Adrenal gland (tissue), 12 donors: ENCODE measurements around the gene FBRSL1. TPM values are rescaled to one million over a fixed set of nuclear protein-coding genes. Genes with fewer than 3 reads are reported as not detected.

Experiments used
- DNase-seq, 7 donors: peaks; one replicate each; pipeline ENCODE4 v3.0.0-alpha.2; 2019 to 2020
- H3K27ac ChIP-seq, 5 donors: fragments of 200-600 bp; sonication (generic) in 4 of 5; 1 replicate in 3 of 5; 2 replicates in 2 of 5; pipeline versions ENCODE4 v1.5.1 to v1.8.0; 2016 to 2020; ENCODE audit warnings: mild to moderate bottlenecking in 1 of 5
- H3K27me3 ChIP-seq: fragments of 200-600 bp; 2 replicates; pipeline ENCODE4 v1.8.0; 2021
- H3K36me3 ChIP-seq, 2 donors: fragments of 200-600 bp; replicated peaks in 1 of 2; 1 replicate in 1 of 2; 2 replicates in 1 of 2; pipeline versions ENCODE4 v1.5.1 to v1.8.0; 2018 to 2022
- H3K4me1 ChIP-seq, 2 donors: fragments of 200-600 bp; replicated peaks in 1 of 2; 1 replicate in 1 of 2; 2 replicates in 1 of 2; pipeline versions ENCODE4 v1.5.1 to v1.8.0; 2018 to 2021
- H3K4me3 ChIP-seq, 4 donors: fragments of 200-600 bp; sonication (generic) in 3 of 4; one replicate each; pipeline ENCODE4 v1.5.1; 2016 to 2018
- H3K9me3 ChIP-seq, 3 donors: fragments of 200-600 bp; sonication (generic) in 1 of 3; replicated peaks in 1 of 3; 1 replicate in 2 of 3; 2 replicates in 1 of 3; pipeline versions ENCODE4 v1.5.1 to v1.8.0; 2016 to 2021
- CTCF ChIP-seq, 6 experiments: fragments of 450-650 bp in 4 of 6; fragments of 200-600 bp in 2 of 6; sonication (generic) in 1 of 6; IDR thresholded peaks; 1 replicate in 5 of 6; 2 replicates in 1 of 6; pipeline versions ENCODE4 v1.5.1 to v1.8.0; 2016 to 2021; ENCODE audit warnings: antibody characterized with exemption in 6 of 6, mild to moderate bottlenecking in 2 of 6, moderate library complexity in 1 of 6
- POLR2A ChIP-seq, 2 donors: fragments of 450-650 bp; IDR thresholded peaks; one replicate each; pipeline ENCODE4 v1.6.1; 2017; ENCODE audit warnings: antibody characterized with exemption in 2 of 2, mild to moderate bottlenecking in 2 of 2, moderate library complexity in 1 of 2
- WGBS, 4 donors: extraction: QIAGEN DNeasy Blood & Tissue Kit in 2 of 4; methylation state at CpG; one replicate each; pipeline versions ENCODE4 v1.1.5 to v1.1.7; 2013 to 2017; 5-methylcytosine and 5-hydroxymethylcytosine counted together
- intact Hi-C, 2 donors: fragments of 100-400 bp; cut with DNase I; formaldehyde crosslinking; loops; one replicate each; pipeline versions ENCODE4 v1.14.1 to v1.15.0; 2022 to 2023
- polyA plus RNA-seq, 3 donors: library from polyadenylated mRNA; stranded (reverse); fragments of 200-250 nt in 2 of 3; fragments of 350-450 nt in 1 of 3; fragmentation: Illumina TruSeq in 1 of 3; extraction: RNeasy Lipid Tissue Mini Kit (QIAGEN cat#74804) in 1 of 3; gene quantifications; one replicate each; pipeline ENCODE4 v1.2.3, GENCODE V29; 2013 to 2014
- total RNA-seq, 9 donors: library from RNA; depleted of rRNA in 4 of 9; stranded (reverse); fragments of >200 nt in 4 of 9; fragments of 120-200 nt in 1 of 9; fragmentation: NEBNext Ultra II Directional in 1 of 9; extraction: Animal tissue kit (Norgen Biotek cat#: 25700) in 1 of 9; gene quantifications; one replicate each; pipeline versions ENCODE4 v1.1.0 to v1.2.4, GENCODE V29; 2013 to 2023
- donor health status: healthy with polysubstance abuse.
- donor health status: Bipolar disorder and iron deficiency.
- donor health status: DM: yes; HTN: yes; CAD: no.
- donor health status: DM: no; HTN: no; CAD: no.
- donor health status: DM: no; HTN: no; CAD: no.
- donor health status: DM: yes; HTN: yes; CAD: no.

Gene FBRSL1
- total and polyA plus RNA-seq, 12 donors, result 5.3 to 63.8 (median 26.9) TPM

GRCh38 chr12:132522592-132523380 is 32.8 kb downstream of the FBRSL1 start:
- Histone ChIP-seq H3K27me3 (no peaks in the 10 kb centered on the region), H3K36me3 (no peaks in the 10 kb centered on the region), H3K9me3 (no peaks in the 10 kb centered on the region), H3K4me1 (peaks cover 13 to 18% of the 10 kb centered on the region in 2 donors), H3K27ac (no peak overlapping the region), H3K4me3 (no peak overlapping the region)
- 84 to 93% (median 91%) methylated on average over 5 to 25 of the region's 25 CpGs for WGBS, 4 donors
- no peak for DNase-seq
- intact Hi-C loops, result loop anchor here (5.0 kb wide), 1 partner anchor 105 kb away; no protein-coding TSS in a partner anchor
- TF ChIP-seq POLR2A (IDR thresholded peaks at IDR 0.05) (no peak), CTCF (IDR thresholded peaks at IDR 0.05) (no peak)

GRCh38 chr12:132523576-132524331 is 33.8 kb downstream of the FBRSL1 start:
- peak; percentile 53 to 79 (median 66) for TF ChIP-seq CTCF (IDR thresholded peaks at IDR 0.05)
- no peak for TF ChIP-seq POLR2A (IDR thresholded peaks at IDR 0.05)
- DNase-seq, result peak; percentile 59 to 87 (median 73)
- intact Hi-C loops, result loop anchor here (5.0 kb wide), 1 partner anchor 106 kb away; no protein-coding TSS in a partner anchor
- 51 to 64% (median 60%) methylated on average over 4 to 28 of the region's 28 CpGs for WGBS, 4 donors
- no peaks in the 10 kb centered on the region for H3K36me3 ChIP-seq
- H3K27ac ChIP-seq, result peak overlapping the region in 1 of 5 donors; percentile 66
- H3K27me3 ChIP-seq, result no peaks in the 10 kb centered on the region
- H3K9me3 ChIP-seq, result no peaks in the 10 kb centered on the region
- peaks cover 13 to 18% of the 10 kb centered on the region in 2 donors for H3K4me1 ChIP-seq
- H3K4me3 ChIP-seq, result no peak overlapping the region

DNA sequence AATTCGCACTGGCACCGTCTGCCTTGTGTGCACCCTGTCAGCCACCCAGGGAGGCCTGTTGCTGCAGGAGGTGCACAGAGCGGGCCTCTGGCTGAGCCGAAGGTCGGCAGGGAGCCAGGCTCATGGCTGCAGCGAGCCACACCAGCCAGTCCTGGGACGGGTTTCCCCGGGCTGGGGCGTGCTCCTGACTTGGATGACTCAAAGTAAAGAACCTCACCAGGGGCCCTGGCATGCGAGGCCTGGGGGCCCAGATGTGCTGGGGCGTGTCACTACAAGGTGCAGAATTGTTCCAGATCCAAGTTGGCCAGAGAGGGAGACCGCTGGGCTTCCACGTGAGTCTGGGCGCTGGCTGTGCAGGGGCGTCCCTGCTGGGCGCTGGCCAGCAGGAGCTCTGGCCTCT is 34.5 kb downstream of the FBRSL1 start:
- Histone ChIP-seq H3K27me3 (no peaks in the 10 kb centered on the region), H3K4me1 (peaks cover 13 to 18% of the 10 kb centered on the region in 2 donors), H3K27ac (peak overlapping the region in 2 of 5 donors; percentile 60 to 66), H3K9me3 (no peaks in the 10 kb centered on the region), H3K36me3 (no peaks in the 10 kb centered on the region), H3K4me3 (no peak overlapping the region)
- peak; percentile 61 to 94 (median 82) for DNase-seq
- no peak for TF ChIP-seq CTCF (IDR thresholded peaks at IDR 0.05)
- intact Hi-C loops, result loop anchor here (5.0 kb wide), 1 partner anchor 107 kb away; no protein-coding TSS in a partner anchor
- 56 to 76% (median 72%) methylated on average over 5 to 16 of the region's 16 CpGs for WGBS, 4 donors
